ENCODE results near the gene RTN4RL1.
"Not testable (repeated sequence)": the region's sequence is repeated elsewhere in the genome, so short reads cannot be mapped to it uniquely, and the experiment has no call there.

The RTN4RL1 gene

GRCh38 chr17:1992541-1992940 lies 32.6 kb downstream of the RTN4RL1 start:
- H3K4me3 ChIP-seq, result no peak overlapping the region
- H3K27ac ChIP-seq, result peak overlapping the region in 1 of 21 experiments; percentile 17

GRCh38 chr17:1989135-1989534 lies 36.0 kb downstream of the RTN4RL1 start:
- H3K4me3 ChIP-seq, result no peak overlapping the region
- peak overlapping the region in 9 of 21 experiments; percentile 29 to 81 (median 72) for H3K27ac ChIP-seq

- H3K4me3 ChIP-seq, result no peak overlapping the region
- H3K27ac ChIP-seq, result peak overlapping the region in 6 of 21 experiments; percentile 8 to 32 (median 20)
These were observed 38.2 kb downstream of the RTN4RL1 start for GRCh38 chr17:1986783-1987451.

GRCh38 chr17:1985686-1986085 lies 39.4 kb downstream of the RTN4RL1 start:
- Histone ChIP-seq H3K27ac (no peak overlapping the region), H3K4me3 (no peak overlapping the region)

- Histone ChIP-seq H3K27ac (no peak overlapping the region), H3K4me3 (no peak overlapping the region)
These were observed 40.0 kb downstream of the RTN4RL1 start for GRCh38 chr17:1985093-1985492.

- H3K27ac ChIP-seq, result not testable (repeated sequence)
These were observed 42.3 kb downstream of the RTN4RL1 start for GRCh38 chr17:1982793-1983366.

GRCh38 chr17:1980665-1981250 lies 44.4 kb downstream of the RTN4RL1 start:
- Histone ChIP-seq H3K27ac (peak overlapping the region in 2 of 21 experiments; percentile 50), H3K4me3 (no peak overlapping the region)

More at GRCh38 chr17:1982793-1983366, 42.3 kb downstream of the RTN4RL1 start:
- not testable (repeated sequence) for H3K4me3 ChIP-seq

- H3K27ac ChIP-seq, result no peak overlapping the region
- no peak overlapping the region for H3K4me3 ChIP-seq
These were observed 45.8 kb downstream of the RTN4RL1 start for GRCh38 chr17:1979182-1979985.

- Histone ChIP-seq H3K27ac (no peak overlapping the region), H3K4me3 (no peak overlapping the region)
These were observed 46.7 kb downstream of the RTN4RL1 start for GRCh38 chr17:1978396-1978949.

GRCh38 chr17:1977583-1978395 lies 47.3 kb downstream of the RTN4RL1 start:
- Histone ChIP-seq H3K4me3 (no peak overlapping the region), H3K27ac (no peak overlapping the region)

GRCh38 chr17:1976683-1977064 lies 48.5 kb downstream of the RTN4RL1 start:
- Histone ChIP-seq H3K4me3 (no peak overlapping the region), H3K27ac (no peak overlapping the region)

- Histone ChIP-seq H3K27ac (no peak overlapping the region), H3K4me3 (no peak overlapping the region)
These were observed 49.0 kb downstream of the RTN4RL1 start for GRCh38 chr17:1976000-1976682.

- no peak overlapping the region for H3K27ac ChIP-seq
- H3K4me3 ChIP-seq, result no peak overlapping the region
These were observed 49.6 kb downstream of the RTN4RL1 start for GRCh38 chr17:1975573-1975972.

- no peak overlapping the region for H3K4me3 ChIP-seq
- no peak overlapping the region for H3K27ac ChIP-seq
These were observed 52.5 kb downstream of the RTN4RL1 start for GRCh38 chr17:1972487-1973160.

- H3K27ac ChIP-seq, result no peak overlapping the region
These were observed 54.2 kb downstream of the RTN4RL1 start for GRCh38 chr17:1970843-1971384.

GRCh38 chr17:1969712-1970111 lies 55.4 kb downstream of the RTN4RL1 start:
- Histone ChIP-seq H3K27ac (no peak overlapping the region), H3K4me3 (no peak overlapping the region)

More at GRCh38 chr17:1970843-1971384, 54.2 kb downstream of the RTN4RL1 start:
- H3K4me3 ChIP-seq, result no peak overlapping the region

GRCh38 chr17:1967213-1967612 lies 57.9 kb downstream of the RTN4RL1 start:
- no peak overlapping the region for H3K27ac ChIP-seq
- H3K4me3 ChIP-seq, result no peak overlapping the region
